Activated B cell treated with CpG ODN at 0.5 μM for 24 hours (primary cell): ENCODE results near the gene UBE2E1. TPM values are rescaled to one million over a fixed set of nuclear protein-coding genes. Genes with fewer than 3 reads are reported as not detected.

Source experiments
- ATAC-seq: fragments of 200-7000 bp; cut with Tn5 transposase; one replicate; pipeline ENCODE4 v1.10.0; 2021; ENCODE audit warnings: low read depth, mild to moderate bottlenecking, moderate library complexity
- CTCF ChIA-PET: fragments of 350-600 bp; sonication (Branson Sonifier 250); formaldehyde crosslinking; loops from one replicate; lab custom pipeline; 2021; ENCODE audit warnings: antibody characterized with exemption; lab: Charles Lee
- POLR2A ChIA-PET: fragments of 350-600 bp; sonication (Branson Sonifier 250); formaldehyde crosslinking; loops from one replicate; lab custom pipeline; 2021; ENCODE audit warnings: antibody characterized with exemption; lab: Charles Lee
- DNase-seq: peaks from one replicate; pipeline ENCODE4 v3.0.0; 2022
- H3K27ac Mint-ChIP-seq: one replicate; pipeline ENCODE4 v1.8.0; 2020; ENCODE audit warnings: mixed read lengths
- H3K27me3 Mint-ChIP-seq: one replicate; pipeline ENCODE4 v1.8.0; 2021; ENCODE audit warnings: mixed read lengths
- H3K36me3 Mint-ChIP-seq: one replicate; pipeline ENCODE4 v1.8.0; 2021; ENCODE audit warnings: low read depth, mixed read lengths
- H3K4me1 Mint-ChIP-seq: one replicate; pipeline ENCODE4 v1.8.0; 2021; ENCODE audit warnings: mixed read lengths
- H3K4me3 Mint-ChIP-seq: one replicate; pipeline ENCODE4 v1.8.0; 2020; ENCODE audit warnings: mild to moderate bottlenecking, mixed read lengths
- H3K9me3 Mint-ChIP-seq: one replicate; pipeline ENCODE4 v1.8.0; 2020; ENCODE audit warnings: mixed read lengths
- intact Hi-C: fragments of 100-400 bp; cut with micrococcal nuclease; formaldehyde crosslinking; loops from one replicate; pipeline ENCODE4 v1.15.1; 2024
- total RNA-seq: library from RNA; stranded (reverse); gene quantifications from 2 replicates; pipeline ENCODE4 v1.2.3, GENCODE V29; 2022
- TF ChIP-seq, protein P1 (sequence below): fragments of 200-600 bp; IDR thresholded peaks from one replicate; pipeline ENCODE4 v1.8.0; 2022; ENCODE audit warnings: antibody characterized with exemption, mild to moderate bottlenecking

UBE2E1 gene
- total RNA-seq, 1 donor from 2014 or later: 85.2 TPM

GRCh38 chr3:23832523-23832922 lies 26.8 kb downstream of the UBE2E1 start:
- H3K9me3 Mint-ChIP-seq: no peaks in the 10 kb centered on the region
- CTCF ChIA-PET: no interaction called here
- H3K27ac Mint-ChIP-seq: no peak overlapping the region
- POLR2A ChIA-PET: interaction anchor here (0.9 to 4.1 kb wide), 3 partner anchors 26 to 85 kb away, joined by 3 to 22 read pairs (median 4); partner anchors contain the start of genes NKIRAS1 and RPL15
- peaks cover 2% of the 10 kb centered on the region for H3K36me3 Mint-ChIP-seq
- DNase-seq: no peak
- peaks cover 82% of the 10 kb centered on the region for H3K4me1 Mint-ChIP-seq
- ATAC-seq: no peak
- no peak overlapping the region for H3K4me3 Mint-ChIP-seq
- intact Hi-C loops: loop anchor here (5.0 to 10.0 kb wide), 3 partner anchors 115 to 405 kb away; partner anchors contain the start of gene NR1D2
- no peaks in the 10 kb centered on the region for H3K27me3 Mint-ChIP-seq
- TF ChIP-seq, protein P1, sequence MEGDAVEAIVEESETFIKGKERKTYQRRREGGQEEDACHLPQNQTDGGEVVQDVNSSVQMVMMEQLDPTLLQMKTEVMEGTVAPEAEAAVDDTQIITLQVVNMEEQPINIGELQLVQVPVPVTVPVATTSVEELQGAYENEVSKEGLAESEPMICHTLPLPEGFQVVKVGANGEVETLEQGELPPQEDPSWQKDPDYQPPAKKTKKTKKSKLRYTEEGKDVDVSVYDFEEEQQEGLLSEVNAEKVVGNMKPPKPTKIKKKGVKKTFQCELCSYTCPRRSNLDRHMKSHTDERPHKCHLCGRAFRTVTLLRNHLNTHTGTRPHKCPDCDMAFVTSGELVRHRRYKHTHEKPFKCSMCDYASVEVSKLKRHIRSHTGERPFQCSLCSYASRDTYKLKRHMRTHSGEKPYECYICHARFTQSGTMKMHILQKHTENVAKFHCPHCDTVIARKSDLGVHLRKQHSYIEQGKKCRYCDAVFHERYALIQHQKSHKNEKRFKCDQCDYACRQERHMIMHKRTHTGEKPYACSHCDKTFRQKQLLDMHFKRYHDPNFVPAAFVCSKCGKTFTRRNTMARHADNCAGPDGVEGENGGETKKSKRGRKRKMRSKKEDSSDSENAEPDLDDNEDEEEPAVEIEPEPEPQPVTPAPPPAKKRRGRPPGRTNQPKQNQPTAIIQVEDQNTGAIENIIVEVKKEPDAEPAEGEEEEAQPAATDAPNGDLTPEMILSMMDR: no peak

DNA sequence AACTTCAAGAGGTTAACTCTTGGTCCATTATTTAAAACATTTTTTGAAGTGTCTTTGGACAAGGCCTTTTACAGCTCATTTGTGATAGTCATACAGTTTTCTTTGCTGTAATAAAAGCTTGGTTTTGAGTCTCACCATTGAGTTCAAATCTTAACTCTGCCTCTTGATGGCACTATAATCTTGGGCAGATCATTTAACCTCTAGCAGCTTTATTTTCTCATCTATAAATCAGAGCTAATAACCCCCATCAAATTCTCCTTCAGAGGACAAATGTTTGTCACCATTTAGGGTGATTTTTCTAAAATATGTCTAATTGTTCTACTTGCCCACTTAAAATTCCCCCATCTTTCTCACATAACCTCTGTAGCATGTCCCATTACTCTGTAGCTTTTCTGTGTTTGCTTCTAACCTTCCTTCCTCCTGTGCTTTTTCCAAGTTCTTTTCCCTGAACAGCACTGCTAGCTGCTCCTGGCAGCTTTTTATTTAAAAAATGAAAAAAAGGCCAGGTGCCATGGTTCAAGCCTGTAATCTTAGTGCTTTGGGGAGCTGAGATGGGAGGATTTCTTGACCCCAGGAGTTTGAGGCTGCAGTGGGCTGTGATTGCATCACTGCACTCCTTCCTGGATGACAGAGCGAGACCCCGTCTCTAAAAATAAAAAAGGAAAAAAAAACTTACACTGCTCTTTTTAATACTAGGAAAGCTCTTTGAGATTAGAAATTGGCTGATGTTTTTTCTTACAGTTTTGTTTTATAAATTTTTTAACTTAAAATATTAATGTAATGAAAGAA lies 28.5 kb downstream of the UBE2E1 start:
- ChIA-PET CTCF (interaction anchor here (0.9 to 2.0 kb wide), 14 partner anchors 10 to 424 kb away, joined by 3 to 8 read pairs (median 4); partner anchors contain the start of genes NKIRAS1 and RPL15), POLR2A (interaction anchor here (0.5 to 1.5 kb wide), 4 partner anchors 14 to 83 kb away, joined by 3 to 4 read pairs (median 3); partner anchors contain the start of genes NKIRAS1 and RPL15)
- H3K9me3 Mint-ChIP-seq: no peaks in the 10 kb centered on the region
- no peaks in the 10 kb centered on the region for H3K27me3 Mint-ChIP-seq
- TF ChIP-seq, protein P1: no peak
- H3K4me3 Mint-ChIP-seq: no peak overlapping the region
- H3K36me3 Mint-ChIP-seq: peaks cover 2% of the 10 kb centered on the region
- intact Hi-C loops: loop anchor here (5.0 to 10.0 kb wide), 3 partner anchors 113 to 403 kb away; partner anchors contain the start of gene NR1D2
- DNase-seq (no peak), ATAC-seq (no peak)
- peaks cover 75% of the 10 kb centered on the region for H3K4me1 Mint-ChIP-seq
- H3K27ac Mint-ChIP-seq: no peak overlapping the region

DNA sequence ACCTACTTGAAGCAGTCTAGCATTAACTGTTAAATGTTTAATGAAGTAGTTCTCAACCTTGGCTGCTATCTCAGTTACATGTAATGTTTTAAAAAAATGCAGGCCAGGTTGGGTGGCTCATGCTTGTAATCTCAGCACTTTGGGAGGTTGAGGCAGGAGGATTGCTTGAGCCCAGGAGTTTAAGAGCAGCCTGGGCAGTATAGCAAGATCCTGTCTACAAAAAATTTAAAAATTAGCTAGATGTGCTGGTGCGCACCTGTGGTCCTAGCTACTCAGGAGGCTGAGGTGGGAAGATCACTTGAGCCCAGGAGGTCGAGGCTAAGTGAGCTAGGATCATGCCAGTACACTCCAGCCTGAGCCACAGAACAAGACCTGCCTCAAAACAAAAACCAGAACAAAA lies 29.3 kb downstream of the UBE2E1 start:
- Mint-ChIP-seq H3K4me1 (peaks cover 74% of the 10 kb centered on the region), H3K27me3 (no peaks in the 10 kb centered on the region), H3K9me3 (no peaks in the 10 kb centered on the region), H3K36me3 (peaks cover 2% of the 10 kb centered on the region), H3K27ac (no peak overlapping the region), H3K4me3 (no peak overlapping the region)
- DNase-seq: no peak
- ChIA-PET CTCF (interaction anchor here (1.4 to 2.0 kb wide), 2 partner anchors 54 to 423 kb away, joined by 3 to 8 read pairs; no protein-coding TSS in a partner anchor), POLR2A (interaction anchor here (0.6 kb wide), 1 partner anchor 22 kb away, joined by 3 read pairs; no protein-coding TSS in a partner anchor)
- no peak for ATAC-seq
- intact Hi-C loops: loop anchor here (10.0 kb wide), 1 partner anchor 390 kb away; no protein-coding TSS in a partner anchor
- TF ChIP-seq, protein P1: no peak

DNA sequence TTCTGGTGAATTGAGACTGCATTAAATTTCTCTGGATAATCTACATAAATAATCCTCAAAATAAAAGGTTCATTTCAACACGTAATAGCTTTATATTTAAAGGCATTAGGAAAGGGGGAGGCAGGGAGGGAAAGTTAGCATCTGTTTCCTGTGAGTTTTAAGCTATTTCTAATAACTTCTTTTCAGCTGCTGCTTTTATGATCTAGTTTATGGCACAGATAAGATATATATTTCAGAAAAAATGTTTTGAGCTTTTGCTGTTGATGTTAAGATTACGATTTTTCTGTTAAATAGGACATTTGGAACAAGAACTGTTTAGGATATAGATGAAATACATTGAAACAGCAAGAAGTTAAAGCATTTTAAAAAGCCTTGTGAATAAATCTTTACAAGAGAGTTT lies 30.0 kb downstream of the UBE2E1 start:
- no peak for DNase-seq
- H3K36me3 Mint-ChIP-seq: peaks cover 2% of the 10 kb centered on the region
- no peaks in the 10 kb centered on the region for H3K27me3 Mint-ChIP-seq
- CTCF ChIA-PET: interaction anchor here (0.8 kb wide), 1 partner anchor 53 kb away, joined by 4 read pairs; no protein-coding TSS in a partner anchor
- H3K4me1 Mint-ChIP-seq: peaks cover 73% of the 10 kb centered on the region
- POLR2A ChIA-PET: interaction anchor here (0.5 to 1.2 kb wide), 2 partner anchors 81 to 115 kb away, joined by 3 to 5 read pairs; partner anchors contain the start of genes NKIRAS1 and RPL15
- intact Hi-C loops: loop anchor here (10.0 kb wide), 1 partner anchor 391 kb away; no protein-coding TSS in a partner anchor
- ATAC-seq: no peak
- H3K9me3 Mint-ChIP-seq: no peaks in the 10 kb centered on the region
- TF ChIP-seq, protein P1: no peak
- no peak overlapping the region for H3K27ac Mint-ChIP-seq
- H3K4me3 Mint-ChIP-seq: no peak overlapping the region
